H7 (cell line): ENCODE measurements around the gene TRPM5. TPM values are rescaled to one million over a fixed set of nuclear protein-coding genes. Genes with fewer than 3 reads are reported as not detected.
A peak's percentile ranks its signal among the peaks of the same experiment; 100 is the strongest.
"Not testable (repeated sequence)": the region's sequence is repeated elsewhere in the genome, so short reads cannot be mapped to it uniquely, and the experiment has no call there.

Experiments
- DNase-seq: peaks from one replicate; pipeline ENCODE4 v3.0.0; 2012
- H3K27me3 ChIP-seq: 2 replicates; pipeline ENCODE4 v1.6.0; 2011; ENCODE audit warnings: mild to moderate bottlenecking, low read length; ENCODE audit not compliant: control insufficient read depth, insufficient read depth
- H3K36me3 ChIP-seq: replicated peaks from 2 replicates; pipeline ENCODE4 v1.5.1; 2011; ENCODE audit warnings: low read length; ENCODE audit not compliant: control insufficient read depth, insufficient read depth
- H3K4me3 ChIP-seq: 2 replicates; pipeline ENCODE4 v1.5.1; 2011; ENCODE audit warnings: low read depth, mild to moderate bottlenecking, control low read depth, low read length, moderate library complexity; ENCODE audit not compliant: insufficient read depth
- total RNA-seq: library from RNA; depleted of rRNA; stranded (reverse); fragments of >200 nt; shearing (Covaris generic); gene quantifications from 2 replicates; pipeline ENCODE4 v1.2.3, GENCODE V29; 2014; rRNA removed

The TRPM5 gene
- not detected in 2 replicates for total RNA-seq

DNA sequence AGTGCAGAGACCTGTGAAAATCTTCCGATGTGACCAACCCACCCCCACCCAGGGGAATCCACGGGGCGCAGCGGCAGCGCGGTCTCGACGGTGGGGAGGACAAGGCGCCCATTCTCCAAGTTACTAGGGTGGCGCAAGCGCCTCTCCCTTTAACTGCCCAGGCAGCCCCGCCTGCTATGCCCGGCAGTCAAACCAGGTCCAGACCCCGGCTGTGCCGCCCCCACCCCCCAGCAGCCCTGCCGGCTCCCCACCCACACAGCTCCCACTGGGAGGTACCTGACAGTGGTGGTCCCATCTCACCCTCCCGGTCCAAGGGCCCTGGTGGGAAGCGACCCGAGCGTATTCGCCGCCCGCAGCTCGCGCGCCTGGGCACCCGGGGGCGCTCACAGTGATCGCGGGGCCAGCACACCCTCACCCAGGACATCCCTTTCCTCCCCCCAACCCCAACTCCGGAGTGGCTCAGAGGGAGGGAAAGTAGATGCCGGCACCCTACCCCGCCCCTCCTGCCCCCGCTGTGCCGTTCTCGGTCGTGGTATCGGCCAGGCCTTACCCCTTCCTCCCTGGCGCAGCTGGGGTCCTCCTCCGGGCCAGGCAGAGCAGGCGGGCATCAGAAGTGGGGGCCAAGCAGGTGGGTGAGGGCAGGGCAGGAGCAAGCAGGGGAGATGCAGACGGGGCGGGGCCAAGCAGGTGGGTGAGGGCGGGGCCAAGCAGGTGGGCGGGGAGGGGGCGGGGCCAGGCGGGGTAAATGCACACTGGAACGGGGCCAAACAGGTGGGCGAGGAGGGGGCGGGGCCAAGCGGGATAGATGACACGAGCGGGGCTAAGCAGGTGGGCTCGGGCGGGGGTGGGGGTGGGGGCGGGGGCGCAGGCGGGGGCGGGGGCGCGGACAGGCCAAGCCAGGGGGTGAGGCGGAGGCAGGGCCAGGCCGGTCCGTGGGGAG is at the start of gene TRPM5:
TSS of gene TRPM5 (minus strand) at position 634 of the 940 bp plus-strand sequence. CDS start 21,478 bp downstream, outside the sequence.
- peak; percentile 99 for DNase-seq
- Histone ChIP-seq H3K36me3 (no peaks in the 10 kb centered on the region), H3K27me3 (peaks cover 45% of the 10 kb centered on the region), H3K4me3 (peak within 1 kb of the TSS; percentile 39)

GRCh38 chr11:2489083-2489482 is 44.8 kb upstream of the TRPM5 start:
- no peak overlapping the region for H3K4me3 ChIP-seq
- no peak for DNase-seq
- peaks cover 5% of the 10 kb centered on the region; the same call in 1 of the 2 replicates for H3K27me3 ChIP-seq

GRCh38 chr11:2488004-2488403 is 43.7 kb upstream of the TRPM5 start:
- DNase-seq: no peak
- Histone ChIP-seq H3K4me3 (no peak overlapping the region), H3K27me3 (peaks cover 9% of the 10 kb centered on the region; the same call in 1 of the 2 replicates), H3K36me3 (no peaks in the 10 kb centered on the region)

More at GRCh38 chr11:2489083-2489482, 44.8 kb upstream of the TRPM5 start:
- no peaks in the 10 kb centered on the region for H3K36me3 ChIP-seq

- DNase-seq: peak; percentile 5
- Histone ChIP-seq H3K4me3 (no peak overlapping the region), H3K36me3 (no peaks in the 10 kb centered on the region), H3K27me3 (peaks cover 5% of the 10 kb centered on the region; the same call in 1 of the 2 replicates)
These were observed 40.3 kb upstream of the TRPM5 start for GRCh38 chr11:2484576-2485125.

DNA sequence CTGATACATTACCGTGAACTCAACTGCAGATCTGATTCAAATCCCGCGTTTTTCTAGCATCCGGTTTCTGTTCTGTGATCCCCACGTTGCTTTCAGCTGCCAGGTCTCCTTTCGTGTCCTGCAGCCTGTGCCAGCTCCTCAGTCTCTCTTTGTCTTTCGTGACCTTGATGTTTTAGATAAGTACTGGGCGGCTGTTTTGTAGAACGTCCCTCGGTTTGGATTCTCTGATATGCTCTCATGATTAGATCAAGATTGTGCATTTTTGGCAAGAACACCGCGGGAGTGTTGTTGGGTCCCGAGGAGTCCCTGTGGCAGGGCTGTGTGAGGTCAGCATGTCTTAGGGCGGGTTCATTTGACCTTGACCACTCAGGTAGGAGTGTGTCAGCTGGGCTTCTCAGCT is 39.1 kb upstream of the TRPM5 start:
- peaks cover 5% of the 10 kb centered on the region; the same call in 1 of the 2 replicates for H3K27me3 ChIP-seq
- no peak overlapping the region for H3K4me3 ChIP-seq
- DNase-seq: peak; percentile 20
- no peaks in the 10 kb centered on the region for H3K36me3 ChIP-seq

DNA sequence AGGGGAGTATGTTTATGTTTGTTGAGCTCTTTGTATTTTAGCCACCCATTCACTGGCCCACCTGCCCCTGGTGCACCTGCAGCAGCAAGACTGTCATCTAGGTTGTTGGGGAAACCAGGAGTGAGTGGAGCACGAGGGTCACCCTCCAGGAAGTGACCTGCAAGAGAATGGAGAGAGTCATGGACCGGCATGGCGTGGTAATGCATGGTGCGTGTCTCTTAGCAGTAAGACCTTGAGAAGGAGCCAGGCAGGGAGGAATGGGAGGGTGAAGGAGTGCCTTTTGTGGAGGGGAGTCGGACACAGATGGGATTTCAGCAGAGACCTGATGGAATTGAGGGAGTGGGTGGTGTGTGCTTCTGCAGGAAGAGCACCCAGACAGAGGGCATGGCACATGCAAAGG is 38.4 kb upstream of the TRPM5 start:
- Histone ChIP-seq H3K27me3 (peaks cover 5% of the 10 kb centered on the region; the same call in 1 of the 2 replicates), H3K4me3 (no peak overlapping the region), H3K36me3 (no peaks in the 10 kb centered on the region)
- peak; percentile 18 for DNase-seq

GRCh38 chr11:2482204-2482603 is 37.9 kb upstream of the TRPM5 start:
- H3K4me3 ChIP-seq: no peak overlapping the region
- H3K27me3 ChIP-seq: peaks cover 5% of the 10 kb centered on the region; the same call in 1 of the 2 replicates
- no peaks in the 10 kb centered on the region for H3K36me3 ChIP-seq
- no peak for DNase-seq

DNA sequence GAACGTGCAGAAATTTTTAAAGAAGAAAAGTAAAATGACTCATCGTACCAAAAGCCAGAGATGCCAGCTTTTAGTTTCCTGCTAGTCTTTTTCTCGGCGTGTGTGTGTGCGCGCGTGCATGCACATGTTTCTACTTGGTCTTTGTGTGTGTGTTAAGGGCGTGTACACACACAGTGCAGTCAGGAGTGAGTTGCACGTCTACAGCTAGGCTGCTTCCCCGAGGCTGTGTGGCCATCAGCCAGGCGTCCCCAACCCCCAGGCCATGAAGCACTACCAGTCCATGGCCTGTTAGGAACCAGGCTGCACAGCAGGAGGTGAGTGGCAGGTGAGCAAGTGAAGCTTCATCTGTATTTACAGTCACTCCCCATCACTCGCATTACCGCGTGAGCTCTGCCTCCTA is 36.9 kb upstream of the TRPM5 start:
- DNase-seq: no peak
- Histone ChIP-seq H3K4me3 (no peak overlapping the region), H3K36me3 (no peaks in the 10 kb centered on the region), H3K27me3 (peaks cover 5% of the 10 kb centered on the region; the same call in 1 of the 2 replicates)

DNA sequence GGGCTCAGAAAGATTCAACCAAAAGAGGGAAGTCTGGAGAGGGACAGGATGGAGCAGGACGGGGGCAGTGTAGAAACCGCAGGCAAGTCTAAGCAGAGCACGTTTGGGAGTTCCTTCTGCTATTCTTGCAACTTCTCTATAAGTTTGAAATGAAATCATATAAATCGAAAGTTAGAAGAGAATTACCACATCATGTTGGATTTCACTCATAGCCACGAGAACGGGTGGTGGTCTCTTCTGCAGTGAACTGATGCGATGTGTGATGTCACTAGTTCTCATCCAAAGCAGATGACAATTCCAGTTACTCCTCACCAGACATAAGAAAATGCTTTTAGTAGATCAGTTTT is 36.5 kb upstream of the TRPM5 start:
- H3K4me3 ChIP-seq: no peak overlapping the region
- H3K36me3 ChIP-seq: no peaks in the 10 kb centered on the region
- H3K27me3 ChIP-seq: peaks cover 5% of the 10 kb centered on the region; the same call in 1 of the 2 replicates
- DNase-seq: no peak

GRCh38 chr11:2480067-2480873 is 36.0 kb upstream of the TRPM5 start:
- DNase-seq, H3K4me3 ChIP-seq, H3K36me3 ChIP-seq, H3K27me3 ChIP-seq: not testable (repeated sequence)

- Histone ChIP-seq H3K27me3 (peaks cover 2% of the 10 kb centered on the region; the same call in 1 of the 2 replicates), H3K36me3 (no peaks in the 10 kb centered on the region), H3K4me3 (no peak overlapping the region)
- DNase-seq: no peak
These were observed 33.6 kb upstream of the TRPM5 start for GRCh38 chr11:2477936-2478335.

DNA sequence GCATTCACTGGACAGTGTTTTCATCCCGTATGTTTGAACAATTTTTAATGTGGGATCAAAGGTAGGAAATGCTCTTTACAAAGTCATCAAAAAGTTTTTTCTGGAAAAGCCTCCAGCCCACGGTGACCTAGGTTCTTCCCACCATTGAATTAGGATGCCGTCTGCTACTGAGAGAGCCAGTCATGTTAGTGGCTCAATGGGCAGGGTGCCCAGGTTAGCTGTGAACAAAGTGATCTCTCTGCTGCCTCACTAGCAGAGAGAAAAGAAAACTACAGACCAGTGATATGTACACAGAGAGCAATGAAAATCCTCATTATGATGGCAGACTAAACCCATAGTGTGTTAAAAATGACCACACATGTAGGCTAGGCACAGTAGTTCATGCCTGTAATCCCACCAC is 32.9 kb upstream of the TRPM5 start:
- Histone ChIP-seq H3K36me3 (no peaks in the 10 kb centered on the region), H3K27me3 (peaks cover 2% of the 10 kb centered on the region; the same call in 1 of the 2 replicates), H3K4me3 (no peak overlapping the region)
- DNase-seq: no peak

GRCh38 chr11:2475136-2475918 is 31.0 kb upstream of the TRPM5 start:
- Histone ChIP-seq H3K27me3 (peaks cover 2% of the 10 kb centered on the region; the same call in 1 of the 2 replicates), H3K36me3 (no peaks in the 10 kb centered on the region), H3K4me3 (no peak overlapping the region)
- no peak for DNase-seq
